Ishikawa (cell line): ENCODE results near the gene NAA38.

ENCODE experiments used
- CEBPB ChIP-seq: IDR thresholded peaks from 2 replicates; pipeline ENCODE4 v1.6.1; 2012
- CREB1 ChIP-seq: IDR thresholded peaks from 2 replicates; pipeline ENCODE4 v1.6.1; 2012; ENCODE audit warnings: low read depth
- EGR1 ChIP-seq: IDR thresholded peaks from 2 replicates; pipeline ENCODE4 v1.6.1; 2012
- EP300 ChIP-seq: IDR thresholded peaks from 2 replicates; pipeline ENCODE4 v1.6.1; 2012; ENCODE audit warnings: borderline replicate concordance
- FOXM1 ChIP-seq: IDR thresholded peaks from 2 replicates; pipeline ENCODE4 v1.6.1; 2012; ENCODE audit warnings: low read depth, borderline replicate concordance
- MAX ChIP-seq: IDR thresholded peaks from 2 replicates; pipeline ENCODE4 v1.6.1; 2012
- NFIC ChIP-seq: IDR thresholded peaks from 2 replicates; pipeline ENCODE4 v1.6.1; 2012
- RAD21 ChIP-seq: IDR thresholded peaks from 2 replicates; pipeline ENCODE4 v1.6.1; 2012; ENCODE audit warnings: low read depth
- REST ChIP-seq: IDR thresholded peaks from 2 replicates; pipeline ENCODE4 v1.6.1; 2012; ENCODE audit warnings: low read depth, mild to moderate bottlenecking
- TAF1 ChIP-seq: IDR thresholded peaks from 2 replicates; pipeline ENCODE4 v1.6.1; 2012; ENCODE audit warnings: low read depth, mild to moderate bottlenecking
- TCF12 ChIP-seq: IDR thresholded peaks from 2 replicates; pipeline ENCODE4 v1.6.1; 2012; ENCODE audit warnings: low read depth
- TEAD4 ChIP-seq: IDR thresholded peaks from 2 replicates; pipeline ENCODE4 v1.6.1; 2012
- USF1 ChIP-seq: IDR thresholded peaks from 2 replicates; pipeline ENCODE4 v1.6.1; 2012
- YY1 ChIP-seq: IDR thresholded peaks from 2 replicates; pipeline ENCODE4 v1.6.1; 2012; ENCODE audit warnings: low read depth
- ZBTB7A ChIP-seq: IDR thresholded peaks from 2 replicates; pipeline ENCODE4 v1.6.1; 2012; ENCODE audit warnings: low read depth

NAA38 gene

GRCh38 chr17:7884581-7885366, 27.4 kb upstream of the NAA38 start:
- TF ChIP-seq REST: no peak
- TF ChIP-seq ZBTB7A: 0 out of 2 replicates have a peak, but pooled peaks have one; percentile 0
- no peak for TF ChIP-seq YY1
- TF ChIP-seq TEAD4: no peak
- TF ChIP-seq EGR1: no peak

- no peak for TF ChIP-seq NFIC
- no peak for TF ChIP-seq TAF1
- TF ChIP-seq ZBTB7A: 0 out of 2 replicates have a peak, but pooled peaks have one; percentile 29
- TF ChIP-seq CEBPB: no peak
- TF ChIP-seq REST: no peak
- TF ChIP-seq YY1: peak; percentile 60; the same call in 1 of the 2 replicates
- no peak for TF ChIP-seq RAD21
- TF ChIP-seq FOXM1: no peak
Observed at GRCh38 chr17:7883781-7884386, 26.5 kb upstream of the NAA38 start.

GRCh38 chr17:7882629-7883028, 25.3 kb upstream of the NAA38 start:
- TF ChIP-seq NFIC: no peak
- no peak for TF ChIP-seq CEBPB
- no peak for TF ChIP-seq FOXM1
- TF ChIP-seq USF1: no peak
- no peak for TF ChIP-seq MAX
- TF ChIP-seq ZBTB7A: no peak
- TF ChIP-seq EP300: no peak
- no peak for TF ChIP-seq YY1
- TF ChIP-seq CREB1: no peak
- TF ChIP-seq RAD21: no peak
- TF ChIP-seq REST: no peak
- no peak for TF ChIP-seq TEAD4
- TF ChIP-seq TCF12: no peak
- no peak for TF ChIP-seq TAF1
- no peak for TF ChIP-seq EGR1

GRCh38 chr17:7882068-7882467, 24.7 kb upstream of the NAA38 start:
- TF ChIP-seq ZBTB7A (no peak), MAX (no peak), YY1 (no peak)
